Vein endothelial cell (primary cell): Measurements from ENCODE around the gene POGK. TPM values are rescaled to one million over a fixed set of nuclear protein-coding genes. Genes with fewer than 3 reads are reported as not detected.

Experiments
- total RNA-seq: library from RNA; depleted of rRNA; stranded (reverse); fragments of >200 nt; gene quantifications from 2 replicates; pipeline ENCODE4 v1.2.3, GENCODE V29; 2012

The POGK gene, protein sequence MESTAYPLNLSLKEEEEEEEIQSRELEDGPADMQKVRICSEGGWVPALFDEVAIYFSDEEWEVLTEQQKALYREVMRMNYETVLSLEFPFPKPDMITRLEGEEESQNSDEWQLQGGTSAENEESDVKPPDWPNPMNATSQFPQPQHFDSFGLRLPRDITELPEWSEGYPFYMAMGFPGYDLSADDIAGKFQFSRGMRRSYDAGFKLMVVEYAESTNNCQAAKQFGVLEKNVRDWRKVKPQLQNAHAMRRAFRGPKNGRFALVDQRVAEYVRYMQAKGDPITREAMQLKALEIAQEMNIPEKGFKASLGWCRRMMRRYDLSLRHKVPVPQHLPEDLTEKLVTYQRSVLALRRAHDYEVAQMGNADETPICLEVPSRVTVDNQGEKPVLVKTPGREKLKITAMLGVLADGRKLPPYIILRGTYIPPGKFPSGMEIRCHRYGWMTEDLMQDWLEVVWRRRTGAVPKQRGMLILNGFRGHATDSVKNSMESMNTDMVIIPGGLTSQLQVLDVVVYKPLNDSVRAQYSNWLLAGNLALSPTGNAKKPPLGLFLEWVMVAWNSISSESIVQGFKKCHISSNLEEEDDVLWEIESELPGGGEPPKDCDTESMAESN
- 34.3 and 35.5 TPM in 2 replicates for total RNA-seq

DNA sequence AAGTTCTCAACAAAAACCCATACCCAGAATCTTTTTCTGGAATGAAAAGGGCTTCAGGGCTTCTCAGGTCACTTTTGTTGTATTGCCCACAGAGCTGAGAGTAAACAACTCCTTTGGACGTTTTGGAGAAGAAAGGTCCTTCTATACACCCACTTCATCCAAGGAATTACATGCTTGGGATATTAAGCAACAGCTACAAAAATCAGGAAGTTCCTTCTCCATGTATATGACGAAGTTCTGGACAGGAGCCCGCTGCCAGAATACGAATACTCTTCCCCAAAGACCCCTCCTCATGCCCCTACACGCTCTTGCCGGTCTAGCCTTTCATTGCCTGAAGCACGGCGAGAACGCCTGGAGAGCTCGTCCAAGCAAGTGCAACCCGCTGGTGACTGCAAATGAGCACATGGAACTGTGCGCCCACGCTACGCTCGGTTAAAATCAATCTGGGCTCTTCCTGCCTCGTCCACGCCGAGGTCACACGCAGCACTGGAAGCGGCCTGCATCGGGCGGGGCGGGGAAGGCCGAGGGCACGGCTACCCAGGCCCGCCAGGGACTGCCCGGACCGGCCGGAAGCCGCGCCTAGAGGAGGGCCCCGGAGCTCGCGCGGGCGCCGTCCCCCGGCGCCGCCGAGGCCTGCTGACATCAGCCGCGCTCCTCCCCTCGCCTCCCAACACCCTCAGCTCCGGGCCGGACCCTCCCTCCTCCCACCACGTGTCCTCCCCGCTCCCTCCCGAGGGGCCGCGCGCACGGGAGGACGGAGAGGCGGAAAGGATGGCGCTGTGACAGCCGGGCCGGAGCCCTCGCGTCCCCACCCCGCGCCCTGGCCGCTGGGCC, at the start of gene POGK:
Gene POGK, plus strand, starts transcription at position 710 of the 834 bp plus-strand sequence. CDS start 1,482 bp downstream, outside the sequence.

GRCh38 chr1:166875734-166876539, 36.7 kb downstream of the POGK start, which contains the start of gene TADA1:
Gene TADA1, minus strand, starts transcription at chr1:166876264. Its CDS starts 31 bp downstream, at chr1:166876233.

Other genes with a start within 250 kb of the POGK start
- gene TADA1, start 36.8 kb downstream of the POGK start, total RNA-seq, result 9.1 and 10.3 TPM in 2 replicates
- not detected in 2 replicates for gene ILDR2, start 136.1 kb downstream of the POGK start, total RNA-seq
- 0.33 and 0.67 TPM in 2 replicates for gene MAEL, start 149.8 kb downstream of the POGK start, total RNA-seq